HuH-7 (cell line): Measurements from ENCODE around the gene POLR1E.

Source experiments
- DNase-seq: peaks from one replicate; pipeline ENCODE4 v3.0.0; 2011; ENCODE audit warnings: low spot score

The POLR1E gene

GRCh38 chr9:37534901-37535300, 49.2 kb downstream of the POLR1E start:
- no peak for DNase-seq

- DNase-seq: no peak
Measured at GRCh38 chr9:37538099-37538498, 52.4 kb downstream of the POLR1E start.

- DNase-seq: no peak
Measured at GRCh38 chr9:37539634-37540033, 53.9 kb downstream of the POLR1E start.

GRCh38 chr9:37540634-37541033, 54.9 kb downstream of the POLR1E start:
- DNase-seq: no peak

- no peak for DNase-seq
Measured at GRCh38 chr9:37541465-37541864, 55.7 kb downstream of the POLR1E start.

- DNase-seq: no peak
Measured at GRCh38 chr9:37542488-37542887, 56.7 kb downstream of the POLR1E start.

GRCh38 chr9:37542895-37543294, 57.1 kb downstream of the POLR1E start:
- no peak for DNase-seq

GRCh38 chr9:37543468-37543867, 57.7 kb downstream of the POLR1E start:
- DNase-seq: no peak

GRCh38 chr9:37547328-37547878, 61.7 kb downstream of the POLR1E start:
- DNase-seq: no peak

- DNase-seq: no peak
Measured at GRCh38 chr9:37549527-37549926, 63.8 kb downstream of the POLR1E start.

- no peak for DNase-seq
Measured at GRCh38 chr9:37550781-37551180, 65.0 kb downstream of the POLR1E start.

GRCh38 chr9:37551468-37551867, 65.7 kb downstream of the POLR1E start:
- DNase-seq: no peak

GRCh38 chr9:37551888-37552287, 66.1 kb downstream of the POLR1E start:
- no peak for DNase-seq
